Embryonic facial prominence (tissue), 1 donor: ENCODE data around the gene TNC.

Experiments used
- DNase-seq: peaks from one replicate; pipeline ENCODE4 v3.0.0-alpha.2; 2016; ENCODE audit errors: extremely low spot score

The TNC gene

GRCh38 chr9:115103746-115104477 is 14.0 kb downstream of the TNC start:
- DNase-seq: no peak

- DNase-seq: no peak
Measured at GRCh38 chr9:115099901-115100300, 18.1 kb downstream of the TNC start.

- no peak for DNase-seq
Measured at GRCh38 chr9:115098226-115098965, 19.6 kb downstream of the TNC start.

- no peak for DNase-seq
Measured at GRCh38 chr9:115093520-115093919, 24.4 kb downstream of the TNC start.

- DNase-seq: no peak
Measured at GRCh38 chr9:115090486-115090885, 27.5 kb downstream of the TNC start.

- no peak for DNase-seq
Measured at GRCh38 chr9:115088860-115089259, 29.1 kb downstream of the TNC start.

- DNase-seq: no peak
Measured at GRCh38 chr9:115086886-115087285, 31.1 kb downstream of the TNC start.

GRCh38 chr9:115086461-115086860 is 31.5 kb downstream of the TNC start:
- DNase-seq: no peak

GRCh38 chr9:115085773-115086377 is 32.1 kb downstream of the TNC start:
- no peak for DNase-seq

GRCh38 chr9:115084709-115085108 is 33.2 kb downstream of the TNC start:
- no peak for DNase-seq

GRCh38 chr9:115084157-115084556 is 33.8 kb downstream of the TNC start:
- no peak for DNase-seq

- no peak for DNase-seq
Measured at GRCh38 chr9:115080242-115080641, 37.7 kb downstream of the TNC start.

GRCh38 chr9:115079156-115079555 is 38.8 kb downstream of the TNC start:
- no peak for DNase-seq

GRCh38 chr9:115073456-115073855 is 44.5 kb downstream of the TNC start:
- no peak for DNase-seq

- DNase-seq: no peak
Measured at GRCh38 chr9:115071176-115071575, 46.8 kb downstream of the TNC start.

GRCh38 chr9:115069771-115070170 is 48.2 kb downstream of the TNC start:
- DNase-seq: no peak

- no peak for DNase-seq
Measured at GRCh38 chr9:115069302-115069701, 48.7 kb downstream of the TNC start.

GRCh38 chr9:115068031-115068430 is 49.9 kb downstream of the TNC start:
- DNase-seq: no peak

- no peak for DNase-seq
Measured at GRCh38 chr9:115063058-115063845, 54.7 kb downstream of the TNC start.

GRCh38 chr9:115058684-115059315 is 59.2 kb downstream of the TNC start:
- DNase-seq: no peak

GRCh38 chr9:115058175-115058574 is 59.8 kb downstream of the TNC start:
- DNase-seq: no peak

- DNase-seq: no peak
Measured at GRCh38 chr9:115057559-115057958, 60.4 kb downstream of the TNC start.
